ENCODE results near the gene CHIT1. TPM values are rescaled to one million over a fixed set of nuclear protein-coding genes. Genes with fewer than 3 reads are reported as not detected.

Gene CHIT1
- total and polyA plus RNA-seq, 9 of the 15 experiments (the other 6 are each of a cell fraction or from before 2014, with no cell fraction given), result not detected

DNA sequence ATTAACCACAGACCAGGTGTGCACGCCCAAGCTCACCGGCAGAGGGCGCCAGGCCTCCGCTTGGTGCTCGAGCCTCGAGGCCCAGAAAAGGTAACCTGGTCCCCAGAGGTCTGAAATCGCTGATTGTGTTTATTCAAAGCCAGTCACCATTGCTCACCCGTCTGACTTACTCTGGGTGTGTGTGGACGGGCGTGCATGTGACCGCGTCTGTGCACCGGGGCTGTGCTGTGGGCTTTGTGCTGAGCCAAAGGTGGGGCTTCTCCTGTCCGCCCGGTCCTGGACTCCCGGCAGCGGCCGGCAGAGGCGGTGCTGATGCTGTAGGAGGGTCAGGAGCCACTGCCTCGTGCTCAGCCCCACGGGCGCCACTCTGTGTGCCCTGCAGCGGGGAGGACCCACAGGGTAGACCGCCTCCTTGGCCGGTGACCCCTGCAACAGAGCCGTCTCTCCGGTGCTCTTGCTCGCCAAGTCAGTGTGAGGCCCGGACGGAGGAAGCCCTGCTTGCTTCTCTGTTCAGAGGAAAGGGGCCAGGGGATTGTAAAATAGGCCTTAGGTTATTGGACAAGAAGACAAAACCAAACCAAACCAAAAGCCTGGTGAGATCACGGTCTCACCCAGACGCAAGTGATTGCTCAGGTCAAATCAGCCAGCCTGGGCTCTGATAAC is 43.9 kb upstream of the CHIT1 start (continued):
- peak; percentile 50; the same call in 1 of the 2 replicates for TF ChIP-seq AFF4 (CRISPR knock-in tag; IDR thresholded peaks at IDR 0.05)
- TF ChIP-seq, protein P1, sequence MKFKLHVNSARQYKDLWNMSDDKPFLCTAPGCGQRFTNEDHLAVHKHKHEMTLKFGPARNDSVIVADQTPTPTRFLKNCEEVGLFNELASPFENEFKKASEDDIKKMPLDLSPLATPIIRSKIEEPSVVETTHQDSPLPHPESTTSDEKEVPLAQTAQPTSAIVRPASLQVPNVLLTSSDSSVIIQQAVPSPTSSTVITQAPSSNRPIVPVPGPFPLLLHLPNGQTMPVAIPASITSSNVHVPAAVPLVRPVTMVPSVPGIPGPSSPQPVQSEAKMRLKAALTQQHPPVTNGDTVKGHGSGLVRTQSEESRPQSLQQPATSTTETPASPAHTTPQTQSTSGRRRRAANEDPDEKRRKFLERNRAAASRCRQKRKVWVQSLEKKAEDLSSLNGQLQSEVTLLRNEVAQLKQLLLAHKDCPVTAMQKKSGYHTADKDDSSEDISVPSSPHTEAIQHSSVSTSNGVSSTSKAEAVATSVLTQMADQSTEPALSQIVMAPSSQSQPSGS (CRISPR knock-in tag; IDR thresholded peaks at IDR 0.05), result no peak
- no peak for TF ChIP-seq LARP7 (IDR thresholded peaks at IDR 0.05)
- TF ChIP-seq FOXA3 (CRISPR knock-in tag; conservative IDR thresholded peaks at IDR 0.05 in 1 of 2, IDR thresholded peaks at IDR 0.05 in 1 of 2), result no peak
- TF ChIP-seq NR4A1 (CRISPR knock-in tag; IDR thresholded peaks at IDR 0.05), result no peak
- no peak for TF ChIP-seq NR4A1 (tag; IDR thresholded peaks at IDR 0.05)
- TF ChIP-seq ZC3H8 (IDR thresholded peaks at IDR 0.05), result no peak
- TF ChIP-seq ZNF3 (CRISPR knock-in tag; IDR thresholded peaks at IDR 0.05), result no peak
- no peak for TF ChIP-seq STAT5B (CRISPR knock-in tag; IDR thresholded peaks at IDR 0.05)
- TF ChIP-seq CSDE1 (IDR thresholded peaks at IDR 0.05), result no peak
- TF ChIP-seq CHD2 (IDR thresholded peaks at IDR 0.05; ENCODE audit: low read depth, low read length), result no peak
- no peak for TF ChIP-seq SMARCA5 (IDR thresholded peaks at IDR 0.05)
- TF ChIP-seq GATAD2B (IDR thresholded peaks at IDR 0.05; ENCODE audit: borderline replicate concordance), result no peak
- peak; percentile 79 for TF ChIP-seq GABPB1 (CRISPR knock-in tag; IDR thresholded peaks at IDR 0.05)
- TF ChIP-seq, protein P2, sequence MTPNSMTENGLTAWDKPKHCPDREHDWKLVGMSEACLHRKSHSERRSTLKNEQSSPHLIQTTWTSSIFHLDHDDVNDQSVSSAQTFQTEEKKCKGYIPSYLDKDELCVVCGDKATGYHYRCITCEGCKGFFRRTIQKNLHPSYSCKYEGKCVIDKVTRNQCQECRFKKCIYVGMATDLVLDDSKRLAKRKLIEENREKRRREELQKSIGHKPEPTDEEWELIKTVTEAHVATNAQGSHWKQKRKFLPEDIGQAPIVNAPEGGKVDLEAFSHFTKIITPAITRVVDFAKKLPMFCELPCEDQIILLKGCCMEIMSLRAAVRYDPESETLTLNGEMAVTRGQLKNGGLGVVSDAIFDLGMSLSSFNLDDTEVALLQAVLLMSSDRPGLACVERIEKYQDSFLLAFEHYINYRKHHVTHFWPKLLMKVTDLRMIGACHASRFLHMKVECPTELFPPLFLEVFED (CRISPR knock-in tag; conservative IDR thresholded peaks at IDR 0.05), result no peak
